Smooth muscle cell (in vitro differentiated cells): ENCODE results near the gene TGFB1. TPM values are rescaled to one million over a fixed set of nuclear protein-coding genes. Genes with fewer than 3 reads are reported as not detected.

Experiments
- DNase-seq: peaks from one replicate; lab custom pipeline; 2025; ENCODE audit not compliant: unreplicated experiment; lab: John Stamatoyannopoulos, UW
- H2AFZ ChIP-seq: fragments of 200-600 bp; sonication (generic); 2 replicates; pipeline ENCODE4 v1.6.0; 2016; ENCODE audit warnings: antibody characterized with exemption, low read depth, mild to moderate bottlenecking
- H3F3A ChIP-seq: fragments of 200-600 bp; sonication (generic); 2 replicates; pipeline ENCODE4 v1.6.0; 2017; ENCODE audit warnings: antibody characterized with exemption, low read depth
- H3K27ac ChIP-seq: fragments of 200-600 bp; sonication (generic); 2 replicates; pipeline ENCODE4 v1.5.1; 2016; ENCODE audit warnings: low read depth, mild to moderate bottlenecking
- H3K27me3 ChIP-seq: fragments of 200-600 bp; sonication (generic); 2 replicates; pipeline ENCODE4 v1.6.1; 2016; ENCODE audit warnings: low read depth, mild to moderate bottlenecking
- H3K36me3 ChIP-seq: fragments of 200-600 bp; sonication (generic); 2 replicates; pipeline ENCODE4 v1.5.1; 2016; ENCODE audit warnings: low read depth
- H3K4me1 ChIP-seq: fragments of 200-600 bp; sonication (generic); 2 replicates; pipeline ENCODE4 v1.5.1; 2016; ENCODE audit warnings: low read depth
- H3K4me2 ChIP-seq: fragments of 200-600 bp; sonication (generic); 2 replicates; pipeline ENCODE4 v1.6.0; 2016; ENCODE audit warnings: mild to moderate bottlenecking
- H3K4me3 ChIP-seq: fragments of 200-600 bp; sonication (generic); 2 replicates; pipeline ENCODE4 v1.5.1; 2016; ENCODE audit warnings: mild to moderate bottlenecking
- H3K79me2 ChIP-seq: fragments of 200-600 bp; sonication (generic); 2 replicates; pipeline ENCODE4 v1.6.0; 2016; ENCODE audit warnings: low read depth, mild to moderate bottlenecking
- H3K9ac ChIP-seq: fragments of 200-600 bp; sonication (generic); 2 replicates; pipeline ENCODE4 v1.6.0; 2016; ENCODE audit warnings: low read depth
- H3K9me3 ChIP-seq: fragments of 200-600 bp; sonication (generic); replicated peaks from 2 replicates; pipeline ENCODE4 v1.5.1; 2016; ENCODE audit warnings: low read depth
- H4K20me1 ChIP-seq: fragments of 200-600 bp; sonication (generic); 2 replicates; pipeline ENCODE4 v1.6.0; 2016; ENCODE audit warnings: low read depth
- CTCF ChIP-seq: fragments of 200-600 bp; sonication (generic); IDR thresholded peaks from 2 replicates; pipeline ENCODE4 v1.5.1; 2017; ENCODE audit warnings: borderline replicate concordance, mild to moderate bottlenecking, antibody characterized with exemption; ENCODE audit not compliant: insufficient read depth, poor library complexity, severe bottlenecking
- WGBS: methylation state at CpG from one replicate; pipeline ENCODE4 v1.1.7; 2016; ENCODE audit warnings: low lambda C conversion rate; 5-methylcytosine and 5-hydroxymethylcytosine counted together
- polyA plus RNA-seq: library from polyadenylated mRNA; unstranded; fragments of >200 nt; fragmentation: Nextera tagmentation; extraction: Ambion mirVana; gene quantifications from 2 replicates; pipeline ENCODE4 v1.2.1, GENCODE V29; 2016
- total RNA-seq: library from RNA; depleted of rRNA; stranded (reverse); fragments of >200 nt; gene quantifications from 2 replicates; pipeline ENCODE4 v1.2.3, GENCODE V29; 2014

TGFB1 gene
- total and polyA plus RNA-seq, 2 experiments from 2014 or later = 51.7 to 199 TPM

- Histone ChIP-seq H4K20me1 (peaks cover 30% of the 10 kb centered on the region), H3K9ac (no peak overlapping the region), H3K9me3 (no peaks in the 10 kb centered on the region), H3F3A (peaks cover 18% of the 10 kb centered on the region), H3K79me2 (peaks cover 42% of the 10 kb centered on the region), H3K27me3 (no peaks in the 10 kb centered on the region), H3K4me1 (no peaks in the 10 kb centered on the region), H3K36me3 (no peaks in the 10 kb centered on the region), H3K27ac (no peak overlapping the region), H3K4me3 (no peak overlapping the region), H3K4me2 (no peak overlapping the region), H2AFZ (no peak overlapping the region)
- no peak for DNase-seq
- 86% methylated on average over 1 of the region's 1 CpG for WGBS
- TF ChIP-seq CTCF = no peak
These were observed 1.3 kb upstream of the TGFB1 start for GRCh38 chr19:41355035-41355434.

GRCh38 chr19:41354343-41354953 is 726 bp upstream of the TGFB1 start:
- Histone ChIP-seq H3K9ac (no peak overlapping the region), H3K36me3 (no peaks in the 10 kb centered on the region), H3K27me3 (no peaks in the 10 kb centered on the region), H3K4me2 (peak overlapping the region; percentile 94), H3K9me3 (no peaks in the 10 kb centered on the region), H3K4me1 (no peaks in the 10 kb centered on the region), H3F3A (peaks cover 18% of the 10 kb centered on the region), H2AFZ (no peak overlapping the region), H3K79me2 (peaks cover 46% of the 10 kb centered on the region), H3K27ac (no peak overlapping the region), H4K20me1 (peaks cover 36% of the 10 kb centered on the region), H3K4me3 (peak overlapping the region; percentile 76)
- WGBS = 93% methylated on average over 23 of the region's 23 CpGs
- DNase-seq = no peak
- TF ChIP-seq CTCF = no peak

- peak overlapping the region; percentile 57 for H3K27ac ChIP-seq
- WGBS = 2% methylated on average over 52 of the region's 71 CpGs
- no peak overlapping the region for H2AFZ ChIP-seq
- H3K27me3 ChIP-seq = no peaks in the 10 kb centered on the region
- H3K36me3 ChIP-seq = peaks cover 3% of the 10 kb centered on the region
- DNase-seq = peak; percentile 39
- no peaks in the 10 kb centered on the region for H3K9me3 ChIP-seq
- peak overlapping the region; percentile 83 for H3K9ac ChIP-seq
- no peaks in the 10 kb centered on the region for H3K4me1 ChIP-seq
- peaks cover 18% of the 10 kb centered on the region for H3F3A ChIP-seq
- peak; percentile 52 for TF ChIP-seq CTCF
- peak overlapping the region; percentile 76 for H3K4me3 ChIP-seq
- H3K79me2 ChIP-seq = peaks cover 56% of the 10 kb centered on the region
- peak overlapping the region; percentile 94 for H3K4me2 ChIP-seq
- H4K20me1 ChIP-seq = peaks cover 52% of the 10 kb centered on the region
These were observed 885 bp downstream of the TGFB1 start for GRCh38 chr19:41352609-41353465.
